ENCODE results near the gene C1orf94. TPM values are rescaled to one million over a fixed set of nuclear protein-coding genes. Genes with fewer than 3 reads are reported as not detected.

C1orf94 gene
- total RNA-seq, 6 donors from 2014 or later, result not detected

GRCh38 chr1:34212673-34213072 lies 36.0 kb downstream of the C1orf94 start:
- TF ChIP-seq POLR2AphosphoS5 (IDR thresholded peaks at IDR 0.05) (no peak), CTCF (IDR thresholded peaks at IDR 0.05) (no peak), EP300 (IDR thresholded peaks at IDR 0.05) (no peak), POLR2A (IDR thresholded peaks at IDR 0.05) (no peak)
- 75 to 89% methylated on average over 4 of the region's 4 CpGs for WGBS, 2 donors
- no peaks in the 10 kb centered on the region for H3K27me3 ChIP-seq
- DNase-seq (no peak), ATAC-seq (ENCODE audit: low FRiP score in 2 of 2) (no peak)
- H3K4me3 ChIP-seq, result no peak overlapping the region
- no peak overlapping the region for H3K27ac ChIP-seq
- H3K36me3 ChIP-seq, result no peaks in the 10 kb centered on the region
- H3K4me1 ChIP-seq, result no peaks in the 10 kb centered on the region
- H3K9me3 ChIP-seq, result no peaks in the 10 kb centered on the region

DNA sequence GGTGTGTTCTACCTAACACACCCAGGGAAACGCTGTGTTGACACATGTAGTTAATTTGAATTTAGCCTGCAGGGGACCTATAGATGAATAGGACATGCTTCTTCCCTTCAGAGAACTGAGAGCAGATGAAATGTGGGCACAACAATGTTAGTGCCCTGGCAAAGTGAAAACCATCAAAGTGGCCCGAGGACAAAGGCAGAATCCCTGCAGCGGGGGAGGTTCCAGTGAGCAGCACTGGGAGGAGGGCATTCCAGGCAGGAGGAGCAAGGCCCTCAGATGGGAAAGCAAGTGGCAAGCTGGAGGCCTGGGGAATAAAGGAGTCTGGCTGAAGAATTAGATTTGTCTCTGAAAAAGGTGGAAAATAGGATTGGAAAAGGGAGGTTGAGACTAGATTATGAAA lies 37.2 kb downstream of the C1orf94 start:
- Histone ChIP-seq H3K27ac (no peak overlapping the region), H3K4me1 (no peaks in the 10 kb centered on the region), H3K27me3 (no peaks in the 10 kb centered on the region), H3K36me3 (no peaks in the 10 kb centered on the region), H3K4me3 (no peak overlapping the region), H3K9me3 (no peaks in the 10 kb centered on the region)
- 59 to 64% methylated on average over 3 of the region's 3 CpGs for WGBS, 2 donors
- no peak for DNase-seq
- no peak for TF ChIP-seq POLR2AphosphoS5 (IDR thresholded peaks at IDR 0.05)
- no peak for TF ChIP-seq POLR2A (IDR thresholded peaks at IDR 0.05)
- TF ChIP-seq EP300 (IDR thresholded peaks at IDR 0.05), result no peak
- TF ChIP-seq CTCF (IDR thresholded peaks at IDR 0.05), result no peak
- ATAC-seq (ENCODE audit: low FRiP score in 2 of 2), result no peak

DNA sequence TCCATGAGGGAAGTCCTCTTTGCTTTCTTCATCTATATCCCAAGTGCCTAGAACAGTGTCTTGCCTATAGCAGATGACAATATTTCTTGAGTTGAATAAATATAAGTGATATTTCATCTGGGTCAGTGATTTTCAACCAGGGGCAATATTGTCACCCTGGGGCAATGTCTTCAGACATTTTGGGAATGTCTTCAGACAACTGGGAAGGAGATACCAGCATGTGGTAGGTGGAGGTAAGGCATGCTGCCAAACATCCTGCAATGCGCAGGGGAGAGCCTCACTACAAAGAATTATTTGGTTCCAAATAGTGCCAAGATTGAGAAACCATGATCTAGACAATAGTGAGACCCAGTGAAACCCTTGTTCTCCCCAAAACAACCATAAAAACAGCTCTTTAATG lies 54.7 kb downstream of the C1orf94 start:
- no peaks in the 10 kb centered on the region for H3K4me1 ChIP-seq
- H3K9me3 ChIP-seq, result no peaks in the 10 kb centered on the region
- no peak for TF ChIP-seq POLR2AphosphoS5 (IDR thresholded peaks at IDR 0.05)
- no peak for TF ChIP-seq POLR2A (IDR thresholded peaks at IDR 0.05)
- TF ChIP-seq CTCF (IDR thresholded peaks at IDR 0.05), result no peak
- TF ChIP-seq EP300 (IDR thresholded peaks at IDR 0.05), result no peak
- DNase-seq (no peak), ATAC-seq (ENCODE audit: low FRiP score in 2 of 2) (no peak)
- H3K36me3 ChIP-seq, result no peaks in the 10 kb centered on the region
- 93 to 94% methylated on average over 1 of the region's 1 CpG for WGBS, 2 donors
- H3K4me3 ChIP-seq, result no peak overlapping the region
- no peaks in the 10 kb centered on the region for H3K27me3 ChIP-seq
- H3K27ac ChIP-seq, result no peak overlapping the region

DNA sequence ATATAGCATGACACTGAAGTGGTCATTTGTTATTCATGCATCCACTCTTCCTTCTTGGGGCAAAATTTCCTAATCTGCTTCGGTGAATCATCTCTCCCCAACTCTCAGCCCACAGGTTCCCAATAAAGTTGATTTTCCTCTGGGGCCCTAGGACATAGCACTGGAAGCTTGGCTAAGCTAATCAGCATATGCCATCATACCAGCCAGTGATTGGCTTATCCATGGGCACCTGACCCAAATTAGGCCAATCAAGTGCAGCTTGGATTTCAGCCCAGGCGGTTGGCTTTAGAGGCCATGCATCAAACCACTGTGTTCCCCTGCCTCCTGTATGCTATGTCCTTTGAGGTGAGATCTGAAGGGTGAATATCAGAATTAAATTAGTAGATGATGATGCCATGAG lies 58.9 kb downstream of the C1orf94 start:
- no peak for DNase-seq
- no peaks in the 10 kb centered on the region for H3K27me3 ChIP-seq
- TF ChIP-seq POLR2A (IDR thresholded peaks at IDR 0.05) (no peak), CTCF (IDR thresholded peaks at IDR 0.05) (no peak), EP300 (IDR thresholded peaks at IDR 0.05) (no peak), POLR2AphosphoS5 (IDR thresholded peaks at IDR 0.05) (no peak)
- H3K4me1 ChIP-seq, result no peaks in the 10 kb centered on the region
- 88 to 97% methylated on average over 2 of the region's 2 CpGs for WGBS, 2 donors
- H3K36me3 ChIP-seq, result no peaks in the 10 kb centered on the region
- ATAC-seq (ENCODE audit: low FRiP score in 2 of 2), result no peak
- no peak overlapping the region for H3K4me3 ChIP-seq
- no peak overlapping the region for H3K27ac ChIP-seq
- H3K9me3 ChIP-seq, result no peaks in the 10 kb centered on the region

DNA sequence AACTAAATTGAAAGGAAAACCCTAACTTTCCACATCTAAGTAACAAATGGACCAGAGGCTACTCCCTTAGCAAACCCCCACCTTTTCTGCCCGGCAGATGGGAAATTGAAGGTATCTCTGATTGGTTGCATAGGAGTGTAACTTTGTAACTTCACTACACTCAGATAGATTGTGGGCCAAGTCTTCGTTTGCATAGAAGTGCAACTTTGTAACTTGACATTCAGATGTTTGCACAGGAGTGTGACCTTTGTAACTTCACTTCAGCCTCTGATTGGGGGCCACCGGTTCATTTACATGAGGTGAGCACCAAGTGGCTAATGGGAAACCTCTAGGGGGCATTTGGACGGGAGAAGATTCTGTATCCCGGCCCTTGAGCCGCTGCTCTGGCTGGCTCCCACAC lies 59.4 kb downstream of the C1orf94 start:
- WGBS, 2 donors, result 57 to 67% methylated on average over 6 of the region's 6 CpGs
- no peaks in the 10 kb centered on the region for H3K27me3 ChIP-seq
- no peak overlapping the region for H3K27ac ChIP-seq
- H3K9me3 ChIP-seq, result no peaks in the 10 kb centered on the region
- TF ChIP-seq EP300 (IDR thresholded peaks at IDR 0.05) (no peak), POLR2AphosphoS5 (IDR thresholded peaks at IDR 0.05) (no peak), POLR2A (IDR thresholded peaks at IDR 0.05) (no peak), CTCF (IDR thresholded peaks at IDR 0.05) (no peak)
- ATAC-seq (ENCODE audit: low FRiP score in 2 of 2), result no peak
- H3K36me3 ChIP-seq, result no peaks in the 10 kb centered on the region
- no peak for DNase-seq
- no peaks in the 10 kb centered on the region for H3K4me1 ChIP-seq
- H3K4me3 ChIP-seq, result no peak overlapping the region
